Measurements from ENCODE around the gene GAS6. TPM values are rescaled to one million over a fixed set of nuclear protein-coding genes. Genes with fewer than 3 reads are reported as not detected.
A peak's percentile ranks its signal among the peaks of the same experiment; 100 is the strongest.

GAS6 gene
- total and polyA plus RNA-seq, 9 of the 15 experiments (the other 6 are each of a cell fraction or from before 2014, with no cell fraction given), result 0.14 to 9.7 (median 4.7) TPM; not detected in 1

GRCh38 chr13:113875837-113876281, 12.0 kb upstream of the GAS6 start:
- CTCF ChIA-PET (ENCODE audit: low intra/inter-chr PET ratio), result no interaction called here
- Histone ChIP-seq H3K9me1 (ENCODE audit: control insufficient read depth, insufficient read depth, low read length) (no peaks in the 10 kb centered on the region), H3K9ac (ENCODE audit: insufficient read depth in 1 of 2, low read depth in 2 of 2, low read length in 2 of 2) (no peak overlapping the region), H3K79me2 (ENCODE audit: control insufficient read depth, insufficient read depth, low read length) (no peaks in the 10 kb centered on the region), H3K27me3 (ENCODE audit: control insufficient read depth in 2 of 2, insufficient read depth in 2 of 2, low read length in 2 of 2) (peaks cover 24 to 56% of the 10 kb centered on the region in 2 experiments; a peak in 4 of 5 replicates), H3K9me3 (replicated peaks; ENCODE audit: control insufficient read depth, insufficient read depth, low read depth, low read length) (no peaks in the 10 kb centered on the region), H3K36me3 (ENCODE audit: control insufficient read depth, insufficient read depth, low read length) (no peaks in the 10 kb centered on the region), H3K27ac (ENCODE audit: extremely low read depth, low read depth, low read length) (no peak overlapping the region), H2AFZ (ENCODE audit: low read depth, low read length) (no peak overlapping the region), H3K4me2 (ENCODE audit: insufficient read depth, low read length) (no peak overlapping the region), H4K20me1 (replicated peaks; ENCODE audit: control insufficient read depth, insufficient read depth, low read length) (no peaks in the 10 kb centered on the region), H3K4me3 (no peak overlapping the region), H3K4me1 (replicated peaks in 1 of 2; ENCODE audit: control insufficient read depth in 2 of 2, insufficient read depth in 2 of 2, low read length in 2 of 2) (peaks cover 0 to 3% of the 10 kb centered on the region in 2 experiments; a peak in 2 of 5 replicates)
- BruUV-seq (replicated peaks), result no TSS peak
- TF ChIP-seq FOXJ3 (CRISPR knock-in tag; IDR thresholded peaks at IDR 0.05), result no peak
- no peak for TF ChIP-seq SMAD3 (CRISPR knock-in tag; conservative IDR thresholded peaks at IDR 0.05)
- peak; percentile 19; the same call in 1 of the 2 replicates for TF ChIP-seq TEAD4 (IDR thresholded peaks at IDR 0.05; ENCODE audit: low read length)
- TF ChIP-seq TEAD4 (CRISPR knock-in tag; IDR thresholded peaks at IDR 0.05; ENCODE audit: borderline replicate concordance), result no peak
- no peak for TF ChIP-seq SRSF1 (IDR thresholded peaks at IDR 0.05; ENCODE audit: low read depth, low read length)
- no peak for TF ChIP-seq CBX8 (IDR thresholded peaks at IDR 0.05; ENCODE audit: borderline replicate concordance, extremely low read depth, low read depth, low read length, poor library complexity, severe bottlenecking)
- TF ChIP-seq KLF6 (CRISPR knock-in tag; IDR thresholded peaks at IDR 0.05; ENCODE audit: borderline replicate concordance), result no peak
- no peak for TF ChIP-seq ZNF174 (CRISPR knock-in tag; IDR thresholded peaks at IDR 0.05)
- POLR2A ChIA-PET, result interaction anchor here (1.5 kb wide), 1 partner anchor 13 kb away, joined by 4 read pairs; no protein-coding TSS in a partner anchor
- ATAC-seq (peak; percentile 54; the same call in 2 of the 3 replicates), DNase-seq (ENCODE audit: extremely low read depth in 1 of 4, low spot score in 3 of 4) (no peak), FAIRE-seq (no peak)
- intact Hi-C loops (cut with micrococcal nuclease), result no loop called here
- WGBS (ENCODE audit: insufficient coverage, low coverage, missing lambda C conversion rate), result 6% methylated on average over 8 of the region's 11 CpGs
- in situ Hi-C loops (cut with MboI), result no loop called here

Measured in K562 (cell line).